SIG-M5 treated with dmso at 0.1 percent for 504 hours (cell line): ENCODE results near the gene MAP4K3.
"Not testable (repeated sequence)": the region's sequence is repeated elsewhere in the genome, so short reads cannot be mapped to it uniquely, and the experiment has no call there.

Experiments used
- DNase-seq: peaks from one replicate; lab custom pipeline; 2025; ENCODE audit not compliant: unreplicated experiment; lab: John Stamatoyannopoulos, UW

MAP4K3 gene

DNA sequence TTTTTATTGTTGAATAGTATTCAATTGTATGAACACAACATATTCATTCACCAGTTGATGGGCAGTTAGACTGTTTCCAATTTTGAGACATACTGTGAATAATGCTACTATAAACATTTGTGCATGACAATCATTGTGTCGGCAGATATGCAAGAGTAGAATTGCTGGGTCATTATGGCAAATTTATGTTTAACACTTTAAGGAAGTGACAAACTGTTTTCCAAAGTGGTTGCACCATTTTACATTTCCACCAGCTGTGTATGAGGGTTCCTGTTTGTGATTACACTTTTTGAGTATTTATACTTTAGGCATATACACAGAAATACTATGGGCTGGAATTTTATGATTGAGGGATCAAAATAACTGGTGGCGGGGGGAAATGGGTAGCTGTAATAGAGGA, 61.2 kb downstream of the MAP4K3 start:
- DNase-seq, result no peak

GRCh38 chr2:39373181-39373802, 63.8 kb downstream of the MAP4K3 start:
- DNase-seq, result no peak

DNA sequence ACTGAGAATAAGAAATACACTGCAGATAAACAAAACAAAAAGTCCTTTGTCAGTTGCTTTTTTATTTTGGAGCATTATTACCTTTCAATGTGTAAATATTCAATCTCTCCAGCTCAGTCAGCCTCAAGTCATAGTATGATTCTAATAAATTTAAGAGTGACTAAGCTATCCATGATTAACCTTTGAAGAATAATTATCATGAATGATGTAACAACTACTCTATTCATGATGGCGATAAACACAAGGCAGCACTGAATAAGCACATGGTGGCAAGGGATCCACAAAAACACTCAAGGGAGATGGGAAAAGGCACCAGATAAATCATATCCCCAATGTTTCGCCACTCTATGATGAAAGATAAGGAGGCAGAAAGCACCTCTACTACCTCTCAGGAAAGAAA, 67.0 kb downstream of the MAP4K3 start:
- DNase-seq, result no peak

- DNase-seq, result no peak
Observed at GRCh38 chr2:39368846-39369245, 68.2 kb downstream of the MAP4K3 start.

DNA sequence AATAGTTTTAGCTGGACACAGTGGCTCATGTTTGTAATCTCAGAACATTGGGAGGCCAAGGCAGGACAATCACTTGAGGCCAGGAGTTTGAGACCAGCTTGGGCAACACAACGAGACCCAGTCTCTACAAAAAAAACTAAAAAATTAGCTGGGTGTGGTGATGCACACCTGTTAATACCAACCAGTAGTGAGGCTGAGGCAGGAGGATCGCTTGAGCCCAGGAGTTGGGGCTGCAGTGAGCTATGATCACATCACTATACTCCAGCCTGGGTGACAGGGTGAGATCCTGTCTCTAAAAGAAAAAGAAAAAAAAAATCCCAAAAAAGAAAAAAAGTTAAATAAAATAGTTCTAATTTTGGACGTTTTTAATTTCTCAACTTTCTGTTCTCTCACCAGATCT, 68.7 kb downstream of the MAP4K3 start:
- DNase-seq, result no peak

DNA sequence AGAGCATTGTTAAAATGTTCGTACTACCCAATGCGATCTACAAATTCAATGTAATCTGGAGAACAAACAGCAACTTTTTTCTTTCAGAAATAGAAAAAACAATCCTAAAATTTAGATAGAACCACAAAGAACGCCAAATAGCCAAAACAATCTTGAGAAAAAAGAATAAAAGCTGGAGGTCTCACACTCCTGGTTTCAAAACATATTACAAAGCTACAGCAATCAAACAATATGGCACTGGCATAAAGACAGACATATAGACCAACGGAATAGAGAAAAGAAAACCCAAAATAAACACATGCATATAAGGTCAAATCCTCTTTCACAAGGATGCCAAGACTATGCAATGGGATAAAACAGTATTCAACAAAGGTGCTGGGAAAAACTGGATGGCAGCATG, 74.5 kb downstream of the MAP4K3 start:
- DNase-seq, result no peak

DNA sequence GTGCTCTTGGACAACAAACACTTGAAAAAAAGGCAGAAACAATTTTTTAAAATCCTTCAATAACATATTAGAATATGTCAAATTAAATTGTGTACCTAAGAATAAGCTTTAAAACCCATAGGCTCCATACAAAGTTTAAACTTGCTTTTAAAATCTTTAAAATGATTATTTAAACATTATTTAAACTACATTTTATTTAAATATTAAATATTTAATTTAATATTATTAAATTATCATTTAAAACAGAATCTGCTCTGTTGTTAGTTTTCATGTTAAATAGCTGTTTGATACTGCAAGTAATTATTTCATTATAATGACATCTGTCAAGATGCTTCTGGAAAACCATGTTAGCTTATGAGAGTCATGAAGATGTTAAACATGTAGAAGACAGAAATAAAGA, 75.6 kb downstream of the MAP4K3 start:
- DNase-seq, result no peak

DNA sequence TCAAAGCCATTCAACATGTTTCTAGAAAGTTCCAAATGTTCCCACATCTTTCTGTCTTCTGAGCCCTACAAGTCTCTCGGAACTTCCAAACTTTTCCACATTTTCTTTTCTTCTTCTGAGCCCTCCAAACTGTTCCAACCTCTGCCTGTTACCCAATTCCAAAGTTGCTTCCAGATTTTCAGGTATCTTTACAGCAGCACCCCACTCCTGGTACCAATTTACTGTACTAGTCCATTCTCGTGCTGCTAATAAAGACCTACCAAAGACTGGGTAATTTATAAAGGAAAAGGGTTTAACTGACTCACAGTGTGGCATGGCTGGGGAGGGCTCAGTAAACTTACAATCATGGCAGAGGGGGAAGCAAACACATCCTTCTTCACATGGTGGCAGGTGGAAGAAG, 76.7 kb downstream of the MAP4K3 start:
- DNase-seq, result not testable (repeated sequence)

DNA sequence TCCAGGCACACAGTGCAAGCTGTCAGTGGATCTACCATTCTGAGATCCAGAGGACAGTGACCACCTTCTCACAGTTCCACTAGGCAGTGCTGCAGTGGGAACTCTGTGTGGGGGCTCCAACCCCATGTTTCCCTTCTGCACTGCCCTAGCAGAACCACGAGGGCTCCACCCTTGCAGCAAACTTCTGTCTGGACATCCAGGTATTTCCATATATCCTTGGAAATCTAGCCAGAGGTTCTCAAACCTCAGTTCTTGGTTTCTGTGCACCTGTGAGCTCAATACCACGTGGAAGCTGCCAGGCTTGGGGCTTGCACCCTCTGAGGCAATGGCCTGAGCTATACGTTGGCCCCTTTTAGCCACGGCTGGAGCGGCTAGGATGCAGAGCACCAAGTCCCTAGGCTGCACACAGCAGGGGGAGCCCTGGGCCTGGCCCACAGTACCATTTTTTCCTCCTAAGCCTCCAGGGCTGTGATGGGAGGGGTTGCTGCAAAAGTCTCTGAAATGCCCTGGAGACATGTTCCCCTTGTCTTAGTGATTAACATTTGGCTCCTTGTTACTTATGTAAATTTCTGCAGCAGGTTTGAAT, 77.5 kb downstream of the MAP4K3 start:
- DNase-seq, result no peak

- no peak for DNase-seq
Observed at GRCh38 chr2:39356922-39357639, 80.0 kb downstream of the MAP4K3 start.

DNA sequence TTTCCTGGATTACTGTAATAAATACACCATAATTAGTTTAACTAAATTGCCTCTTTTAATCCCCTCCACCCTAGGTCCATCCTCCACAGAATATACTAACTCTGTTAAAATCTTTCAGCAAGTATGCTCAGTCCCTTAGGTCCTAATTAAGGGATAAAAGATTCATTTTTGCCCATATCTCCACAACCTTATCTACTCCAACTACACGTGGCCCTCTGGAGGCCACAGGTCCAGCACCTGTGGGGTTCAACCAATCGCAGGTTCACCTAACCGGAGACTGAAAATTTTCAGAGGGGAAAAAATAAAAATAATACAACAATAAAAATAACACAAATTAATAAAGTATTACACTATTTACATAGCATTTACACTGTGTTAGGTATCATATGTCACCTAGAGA, 86.4 kb downstream of the MAP4K3 start:
- DNase-seq, result no peak

DNA sequence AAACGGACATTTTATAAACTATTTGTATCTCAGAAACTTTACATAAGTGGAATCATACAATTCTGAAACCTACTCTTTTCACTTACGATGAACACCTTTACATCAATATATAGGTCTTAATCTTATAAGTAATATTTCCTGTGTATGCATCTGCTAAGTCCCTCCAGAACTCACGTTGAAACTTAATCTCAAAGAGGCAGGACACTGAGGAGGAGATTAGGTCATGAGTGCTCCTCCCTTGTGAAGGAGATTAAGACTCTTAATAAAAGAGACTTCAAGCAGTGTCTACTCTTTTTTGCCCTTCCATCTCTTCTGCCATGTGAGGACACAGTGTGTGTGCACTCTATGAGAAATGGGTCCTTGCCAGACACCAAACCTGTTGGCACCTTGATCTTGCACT, 98.6 kb downstream of the MAP4K3 start:
- DNase-seq, result no peak

DNA sequence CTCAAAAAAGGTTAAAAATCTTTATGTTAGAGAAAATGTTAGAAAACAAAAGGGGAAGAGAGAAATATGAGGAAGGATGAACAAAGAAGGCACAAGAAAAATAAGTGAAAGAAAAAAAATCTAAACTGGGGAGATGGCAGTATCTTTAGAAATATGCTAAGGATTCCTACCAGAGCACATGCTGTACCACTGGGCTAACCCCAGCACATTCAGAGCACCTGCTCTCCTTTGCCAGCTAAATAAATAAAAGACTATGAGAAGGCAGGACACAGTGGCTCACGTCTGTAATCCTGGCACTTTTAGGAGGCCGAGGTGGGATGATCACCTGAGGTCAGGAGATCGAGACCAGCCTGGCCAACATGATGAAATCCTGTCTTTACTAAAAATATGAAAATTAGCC, 101.2 kb downstream of the MAP4K3 start:
- no peak for DNase-seq

GRCh38 chr2:39334978-39335377, 102.1 kb downstream of the MAP4K3 start:
- no peak for DNase-seq

GRCh38 chr2:39334529-39334928, 102.6 kb downstream of the MAP4K3 start:
- no peak for DNase-seq

GRCh38 chr2:39326644-39327043, 110.4 kb downstream of the MAP4K3 start:
- DNase-seq, result no peak

GRCh38 chr2:39325966-39326365, 111.1 kb downstream of the MAP4K3 start:
- DNase-seq, result no peak

- DNase-seq, result not testable (repeated sequence)
Observed at GRCh38 chr2:39321056-39322035, 115.7 kb downstream of the MAP4K3 start.

DNA sequence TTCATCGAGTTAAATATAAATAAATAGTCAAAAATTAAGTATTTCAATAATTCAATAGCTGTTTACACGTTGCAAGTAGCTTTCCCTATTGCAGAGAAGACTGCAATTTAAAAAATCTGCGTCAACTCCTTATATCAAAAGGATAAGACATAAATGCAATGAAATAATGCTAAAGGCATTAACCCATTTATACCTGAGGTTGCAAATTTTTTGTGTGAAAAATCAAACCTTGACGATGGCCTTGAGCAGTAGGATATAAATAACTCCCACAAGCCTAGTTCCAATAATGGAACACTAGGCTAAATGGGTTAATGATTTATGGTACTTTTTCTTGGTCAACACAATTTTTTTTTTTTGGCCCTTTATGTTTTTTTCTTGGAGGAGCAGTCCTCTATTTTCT, 116.9 kb downstream of the MAP4K3 start:
- no peak for DNase-seq

GRCh38 chr2:39313575-39313974, 123.5 kb downstream of the MAP4K3 start:
- DNase-seq, result no peak

DNA sequence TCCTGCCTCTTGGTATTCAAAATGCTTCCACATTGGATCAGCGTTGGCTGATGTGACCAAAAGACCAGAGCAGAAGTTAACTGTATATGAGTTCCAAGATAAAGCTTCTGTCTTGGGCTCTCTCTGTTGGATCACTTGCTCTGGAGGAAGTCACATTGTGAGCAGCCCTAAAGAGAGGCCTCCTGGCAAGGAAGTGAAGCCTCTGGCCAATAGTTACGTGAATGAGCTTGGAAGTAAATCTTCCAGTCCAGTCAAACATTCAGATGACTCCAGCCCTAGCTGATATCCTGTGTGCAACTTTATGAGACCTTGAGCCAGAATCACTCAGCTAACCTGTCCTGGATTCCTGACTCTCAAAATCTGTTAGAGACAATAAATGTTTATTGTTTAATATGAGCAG, 125.6 kb downstream of the MAP4K3 start:
- no peak for DNase-seq
